NT2/D1 (cell line): ENCODE measurements around the gene PRAMEF17.
"Not testable (repeated sequence)": the region's sequence is repeated elsewhere in the genome, so short reads cannot be mapped to it uniquely, and the experiment has no call there.

ENCODE experiments used
- SUZ12 ChIP-seq: IDR thresholded peaks from 2 replicates; pipeline ENCODE4 v1.6.1; 2011; ENCODE audit not compliant: insufficient read length, insufficient read depth; ENCODE audit errors: extremely low read depth
- YY1 ChIP-seq: IDR thresholded peaks from 2 replicates; pipeline ENCODE4 v1.6.1; 2011; ENCODE audit not compliant: insufficient read length, insufficient read depth

DNA sequence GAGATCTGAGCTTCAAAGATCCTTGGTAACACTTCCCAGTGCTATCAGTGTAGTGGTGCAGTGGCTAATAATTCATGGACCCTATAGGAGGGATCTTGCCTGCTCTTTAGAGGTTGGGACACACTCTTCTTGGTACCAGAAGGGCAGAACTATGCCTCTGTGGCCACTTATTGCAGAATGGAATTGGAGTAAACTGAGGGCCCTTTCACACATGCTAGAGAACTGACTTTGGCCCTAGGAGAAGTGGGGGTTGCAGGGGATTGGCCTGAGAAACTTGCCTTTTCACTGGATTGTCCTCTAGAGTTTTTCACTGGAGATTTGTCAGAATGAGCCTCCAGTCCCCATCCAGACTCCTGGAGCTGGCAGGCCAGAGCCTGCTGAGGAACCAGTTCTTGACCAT, at the start of gene PRAMEF17:
- not testable (repeated sequence) for TF ChIP-seq SUZ12, YY1
